ENCODE data around the gene SH3BP5L.
"Not testable (repeated sequence)": the region's sequence is repeated elsewhere in the genome, so short reads cannot be mapped to it uniquely, and the experiment has no call there.

The SH3BP5L gene

GRCh38 chr1:248831842-248832241, 6.1 kb upstream of the SH3BP5L start:
- no peak overlapping the region for H3K4me3 ChIP-seq (replicated peaks in 1 of 2; ENCODE audit: low read depth in 2 of 2, low read length in 2 of 2)
- no peak for TF ChIP-seq CTCF (IDR thresholded peaks at IDR 0.05; ENCODE audit: low read depth, low read length)
- no peak for DNase-seq (ENCODE audit: low read depth in 2 of 2)

DNA sequence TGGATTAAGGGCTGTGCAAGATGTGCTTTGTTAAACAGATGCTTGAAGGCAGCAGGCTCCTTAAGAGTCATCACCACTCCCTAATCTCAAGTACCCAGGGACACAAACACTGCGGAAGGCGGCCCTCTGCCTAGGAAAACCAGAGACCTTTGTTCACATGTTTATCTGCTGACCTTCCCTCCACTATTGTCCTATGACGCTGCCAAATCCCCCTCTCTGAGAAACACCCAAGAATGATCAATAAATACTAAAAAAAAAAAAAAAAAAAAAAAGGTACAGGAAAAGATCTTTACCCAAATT, 5.0 kb upstream of the SH3BP5L start:
- DNase-seq (ENCODE audit: low read depth in 2 of 2); H3K4me3 ChIP-seq (replicated peaks in 1 of 2; ENCODE audit: low read depth in 2 of 2, low read length in 2 of 2): not testable (repeated sequence)

DNA sequence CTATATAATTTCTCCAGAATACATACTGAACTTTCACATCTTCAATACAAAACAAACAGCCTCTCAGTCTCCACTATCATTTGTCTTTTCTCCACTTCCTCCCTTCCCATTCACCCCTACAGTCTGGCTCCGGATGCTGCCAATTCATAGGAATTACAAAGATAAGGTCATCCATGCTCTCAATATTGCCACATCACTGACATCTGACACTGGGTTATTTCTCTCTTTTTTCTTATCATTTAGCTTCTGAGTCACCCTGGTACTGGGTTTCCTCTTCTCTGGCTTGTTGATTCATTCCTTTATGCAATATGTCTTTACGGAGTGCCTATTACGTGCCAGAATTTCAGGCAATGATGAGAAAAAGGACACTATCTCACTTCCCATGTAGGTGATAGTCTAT, 3.1 kb upstream of the SH3BP5L start:
- no peak for TF ChIP-seq CTCF (IDR thresholded peaks at IDR 0.05; ENCODE audit: low read depth, low read length)
- peak; percentile 81 to 90 for DNase-seq (ENCODE audit: low read depth in 2 of 2)
- H3K4me3 ChIP-seq (replicated peaks in 1 of 2; ENCODE audit: low read depth in 2 of 2, low read length in 2 of 2) = no peak overlapping the region

- no peak for TF ChIP-seq CTCF (IDR thresholded peaks at IDR 0.05; ENCODE audit: low read depth, low read length)
- H3K4me3 ChIP-seq (replicated peaks in 1 of 2; ENCODE audit: low read depth in 2 of 2, low read length in 2 of 2) = peak overlapping the region; percentile 84 to 93
- DNase-seq (ENCODE audit: low read depth in 2 of 2) = no peak
These were observed 174 bp downstream of the SH3BP5L start for GRCh38 chr1:248825573-248825908.

GRCh38 chr1:248825136-248825535, 579 bp downstream of the SH3BP5L start:
- no peak for TF ChIP-seq CTCF (IDR thresholded peaks at IDR 0.05; ENCODE audit: low read depth, low read length)
- DNase-seq (ENCODE audit: low read depth in 2 of 2) = peak in 1 of 2 donors; percentile 46
- peak overlapping the region; percentile 84 to 93 for H3K4me3 ChIP-seq (replicated peaks in 1 of 2; ENCODE audit: low read depth in 2 of 2, low read length in 2 of 2)

- no peak for DNase-seq (ENCODE audit: low read depth in 2 of 2)
- H3K4me3 ChIP-seq (replicated peaks in 1 of 2; ENCODE audit: low read depth in 2 of 2, low read length in 2 of 2) = peak overlapping the region; percentile 84 to 93
- no peak for TF ChIP-seq CTCF (IDR thresholded peaks at IDR 0.05; ENCODE audit: low read depth, low read length)
These were observed 1.0 kb downstream of the SH3BP5L start for GRCh38 chr1:248824701-248825100.

DNA sequence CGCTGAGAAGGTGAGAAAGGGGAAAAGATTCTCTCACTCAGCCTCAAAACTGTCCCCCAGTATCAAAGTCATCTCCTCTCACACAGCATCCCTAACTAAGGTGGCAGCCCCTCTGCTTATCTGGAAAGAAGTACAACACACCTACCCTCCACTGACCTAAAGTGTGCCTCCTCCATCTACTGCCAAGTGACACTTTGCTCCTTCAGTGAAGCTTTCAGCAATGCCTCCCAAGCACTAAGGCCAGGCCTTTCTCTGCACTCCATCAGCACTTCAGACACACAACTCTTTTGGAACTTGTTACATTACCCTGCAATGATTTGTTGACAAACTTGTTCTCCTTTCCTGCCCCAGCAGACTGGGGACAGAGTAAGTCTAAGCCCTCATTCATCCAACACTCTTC, 1.4 kb downstream of the SH3BP5L start:
- no peak for TF ChIP-seq CTCF (IDR thresholded peaks at IDR 0.05; ENCODE audit: low read depth, low read length)
- DNase-seq (ENCODE audit: low read depth in 2 of 2) = no peak
- peak overlapping the region in 1 of 2 donors; percentile 93 for H3K4me3 ChIP-seq (replicated peaks in 1 of 2; ENCODE audit: low read depth in 2 of 2, low read length in 2 of 2)

Data from cardiac fibroblast (primary cell).